HEK293T (cell line): ENCODE results near the gene TMEM254.

Experiments used
- ARNT ChIP-seq: fragments of 450-650 bp; IDR thresholded peaks from 2 replicates; pipeline ENCODE4 v1.6.1; 2017; ENCODE audit warnings: mild to moderate bottlenecking
- BHLHE40 ChIP-seq: fragments of 450-650 bp; IDR thresholded peaks from 2 replicates; pipeline ENCODE4 v1.6.1; 2016; ENCODE audit warnings: mild to moderate bottlenecking, moderate library complexity, borderline replicate concordance
- CTBP1 ChIP-seq: fragments of 450-650 bp; IDR thresholded peaks from 2 replicates; pipeline ENCODE4 v1.6.1; 2016; ENCODE audit warnings: borderline replicate concordance
- FOXK2 ChIP-seq: fragments of 450-650 bp; IDR thresholded peaks from 2 replicates; pipeline ENCODE4 v1.6.1; 2016; ENCODE audit warnings: mild to moderate bottlenecking
- HDGF ChIP-seq: fragments of 450-650 bp; IDR thresholded peaks from 2 replicates; pipeline ENCODE4 v1.6.1; 2017; ENCODE audit warnings: antibody characterized with exemption, borderline replicate concordance
- LEF1 ChIP-seq: fragments of 450-650 bp; IDR thresholded peaks from 2 replicates; pipeline ENCODE4 v1.6.1; 2017; ENCODE audit warnings: mild to moderate bottlenecking, borderline replicate concordance
- SP1 ChIP-seq: fragments of 450-650 bp; IDR thresholded peaks from 2 replicates; pipeline ENCODE4 v1.6.1; 2017
- SUZ12 ChIP-seq: fragments of 450-650 bp; IDR thresholded peaks from 2 replicates; pipeline ENCODE4 v1.6.1; 2016; ENCODE audit warnings: mild to moderate bottlenecking
- TARDBP ChIP-seq: fragments of 450-650 bp; IDR thresholded peaks from 2 replicates; pipeline ENCODE4 v1.6.1; 2016

DNA sequence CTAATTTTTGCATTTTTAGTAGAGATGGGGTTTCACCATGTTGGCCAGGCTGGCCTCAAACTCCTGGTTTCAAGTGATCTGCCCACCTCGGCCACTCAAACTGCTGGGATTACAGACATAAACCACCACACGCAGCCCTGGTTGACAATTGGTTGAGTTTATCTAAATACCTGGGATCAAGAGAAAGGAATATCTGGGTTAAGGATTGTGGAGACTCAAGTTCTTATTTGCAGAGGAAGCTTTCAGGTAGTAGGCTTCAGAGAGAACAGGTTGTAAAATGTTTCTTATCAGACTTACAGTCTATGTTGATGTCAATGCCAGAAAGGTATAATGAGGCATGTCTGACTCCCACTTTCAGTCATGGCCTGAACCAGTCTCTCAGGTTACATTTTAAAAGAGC is 5.9 kb upstream of the TMEM254 start:
- TF ChIP-seq SUZ12 (no peak), SP1 (no peak), ARNT (no peak), FOXK2 (no peak), TARDBP (no peak), LEF1 (no peak), BHLHE40 (no peak), CTBP1 (no peak), HDGF (no peak)
